ENCODE measurements around the gene CCDC57. TPM values are rescaled to one million over a fixed set of nuclear protein-coding genes. Genes with fewer than 3 reads are reported as not detected.

CCDC57 gene
- total RNA-seq, 1 donor from 2014 or later, result 50.5 TPM

DNA sequence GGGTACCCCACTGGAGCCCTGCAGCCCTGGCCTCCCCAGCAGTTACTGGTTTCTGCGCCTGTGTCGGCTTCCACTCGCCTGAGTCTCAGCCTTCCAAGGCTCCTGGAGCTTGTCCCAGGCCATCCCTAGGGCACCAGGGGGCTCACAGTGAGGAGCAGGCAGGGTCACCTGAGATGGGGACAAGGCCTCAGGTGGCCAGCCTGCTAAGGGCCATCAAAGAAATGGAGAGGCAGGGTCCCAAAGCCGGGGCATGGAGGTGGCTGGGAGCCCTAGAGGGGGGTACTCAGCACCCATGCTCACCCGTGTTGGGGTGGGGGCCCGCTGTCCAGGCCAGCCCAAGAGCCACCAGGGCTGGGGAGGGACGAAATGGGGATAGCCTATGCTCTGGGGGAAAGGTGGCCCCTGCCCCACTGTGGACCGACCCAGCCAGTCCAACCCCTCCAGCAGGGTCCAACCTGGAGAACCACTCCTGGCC is 115.9 kb downstream of the CCDC57 start:
- H3K9me3 ChIP-seq, result no peaks in the 10 kb centered on the region
- intact Hi-C loops (cut with DNase I), result no loop called here
- H3K4me3 ChIP-seq, result peak overlapping the region; percentile 78
- TF ChIP-seq, protein P1, sequence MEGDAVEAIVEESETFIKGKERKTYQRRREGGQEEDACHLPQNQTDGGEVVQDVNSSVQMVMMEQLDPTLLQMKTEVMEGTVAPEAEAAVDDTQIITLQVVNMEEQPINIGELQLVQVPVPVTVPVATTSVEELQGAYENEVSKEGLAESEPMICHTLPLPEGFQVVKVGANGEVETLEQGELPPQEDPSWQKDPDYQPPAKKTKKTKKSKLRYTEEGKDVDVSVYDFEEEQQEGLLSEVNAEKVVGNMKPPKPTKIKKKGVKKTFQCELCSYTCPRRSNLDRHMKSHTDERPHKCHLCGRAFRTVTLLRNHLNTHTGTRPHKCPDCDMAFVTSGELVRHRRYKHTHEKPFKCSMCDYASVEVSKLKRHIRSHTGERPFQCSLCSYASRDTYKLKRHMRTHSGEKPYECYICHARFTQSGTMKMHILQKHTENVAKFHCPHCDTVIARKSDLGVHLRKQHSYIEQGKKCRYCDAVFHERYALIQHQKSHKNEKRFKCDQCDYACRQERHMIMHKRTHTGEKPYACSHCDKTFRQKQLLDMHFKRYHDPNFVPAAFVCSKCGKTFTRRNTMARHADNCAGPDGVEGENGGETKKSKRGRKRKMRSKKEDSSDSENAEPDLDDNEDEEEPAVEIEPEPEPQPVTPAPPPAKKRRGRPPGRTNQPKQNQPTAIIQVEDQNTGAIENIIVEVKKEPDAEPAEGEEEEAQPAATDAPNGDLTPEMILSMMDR (IDR thresholded peaks at IDR 0.05), result no peak
- H3K36me3 ChIP-seq, result peaks cover 43% of the 10 kb centered on the region
- no peaks in the 10 kb centered on the region for H3K27me3 ChIP-seq
- ATAC-seq (no peak), DNase-seq (no peak)
- peak overlapping the region; percentile 92 for H3K27ac ChIP-seq
- peaks cover 20% of the 10 kb centered on the region for H3K4me1 ChIP-seq

DNA sequence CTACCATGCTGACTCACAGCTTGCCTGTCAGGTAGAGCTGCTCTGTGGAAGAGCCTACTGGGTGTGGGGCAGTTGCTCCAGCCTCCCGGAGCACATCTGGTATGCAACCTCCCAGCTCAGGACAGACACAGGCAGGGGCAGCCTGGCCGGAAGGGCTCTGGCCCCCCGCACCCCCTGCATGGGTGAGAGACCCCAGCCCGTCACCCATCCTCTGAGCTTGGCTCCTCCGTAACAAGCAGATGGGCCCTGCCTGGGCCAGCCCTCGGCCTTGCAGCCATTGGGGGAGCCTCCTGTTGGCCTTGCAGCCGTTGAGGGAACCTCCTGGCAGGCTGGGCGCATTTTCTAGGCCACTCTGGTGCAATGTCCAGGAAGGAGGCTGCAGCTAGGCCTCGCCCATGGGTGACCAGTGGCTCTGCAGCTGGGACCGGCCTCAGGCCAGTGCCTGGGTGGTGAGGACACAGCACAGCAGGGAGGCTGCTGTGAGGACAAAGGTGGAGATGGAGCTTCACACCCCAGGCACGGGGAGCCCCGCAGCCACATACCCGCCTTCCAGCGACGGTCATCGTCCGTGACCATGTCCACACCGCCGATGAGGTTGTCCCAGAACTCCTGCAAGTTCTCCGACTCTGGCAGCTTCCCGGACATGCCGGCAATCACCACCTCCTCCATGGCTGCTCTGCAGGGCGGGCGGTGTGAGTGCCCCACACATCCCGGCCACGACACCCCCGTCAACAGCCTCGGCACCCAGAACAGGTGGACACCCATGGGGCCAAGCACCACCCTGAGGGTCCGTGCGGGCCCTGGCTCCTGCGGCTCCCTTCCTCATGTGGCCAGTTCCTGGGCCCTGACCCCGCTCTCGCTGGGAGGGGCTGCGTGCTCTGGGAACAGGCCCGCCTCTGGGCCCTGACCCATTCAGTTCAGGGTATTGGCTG is 116.6 kb downstream of the CCDC57 start:
- Histone ChIP-seq H3K4me3 (peak overlapping the region; percentile 78), H3K36me3 (peaks cover 50% of the 10 kb centered on the region), H3K9me3 (no peaks in the 10 kb centered on the region), H3K27me3 (no peaks in the 10 kb centered on the region), H3K4me1 (peaks cover 20% of the 10 kb centered on the region), H3K27ac (peak overlapping the region; percentile 92)
- intact Hi-C loops (cut with DNase I), result no loop called here
- TF ChIP-seq, protein P1 (IDR thresholded peaks at IDR 0.05), result no peak
- DNase-seq, result no peak
- no peak for ATAC-seq

DNA sequence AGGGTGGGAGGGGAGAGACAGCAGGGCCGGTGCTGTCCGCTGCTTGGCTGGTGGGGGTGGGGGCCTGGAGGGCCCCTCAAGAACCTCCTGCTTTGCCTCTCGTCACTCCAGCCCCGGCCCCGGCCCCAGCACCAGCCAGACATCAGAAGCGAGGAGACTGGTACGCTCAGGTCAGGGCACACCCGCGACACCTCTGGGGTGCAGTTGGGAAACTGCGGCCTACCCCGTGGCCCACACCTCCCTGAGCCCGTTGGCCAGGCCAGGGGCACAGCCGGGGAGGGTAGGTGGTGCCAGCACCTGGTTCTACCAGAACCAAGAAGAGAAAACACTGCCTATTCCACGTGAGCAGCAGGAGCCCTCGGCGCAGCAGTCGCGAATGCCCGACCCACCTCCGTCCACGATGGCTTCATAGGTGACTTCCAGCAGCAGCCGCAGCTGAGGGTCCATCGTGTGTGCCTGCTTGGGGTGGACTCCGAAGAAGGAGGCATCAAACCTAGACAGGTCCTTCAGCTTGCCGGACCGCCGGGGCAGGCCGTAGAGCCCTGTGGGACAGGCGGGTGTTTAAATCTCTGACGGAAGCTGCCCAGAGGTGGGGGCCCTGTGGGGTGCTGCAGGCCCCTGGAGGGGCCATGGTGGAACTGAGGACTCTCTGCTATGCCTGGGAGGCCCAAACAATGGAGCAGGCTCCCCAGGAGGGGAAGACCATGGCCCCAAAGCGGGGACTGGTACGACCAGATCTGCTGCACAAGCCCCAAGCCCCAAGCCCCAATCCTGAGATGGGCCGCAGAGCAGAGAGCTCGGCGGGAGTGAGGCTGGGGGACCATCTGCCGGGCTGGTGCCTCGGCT is 117.5 kb downstream of the CCDC57 start:
- Histone ChIP-seq H3K36me3 (peaks cover 59% of the 10 kb centered on the region), H3K4me3 (peak overlapping the region; percentile 78), H3K9me3 (no peaks in the 10 kb centered on the region), H3K27me3 (no peaks in the 10 kb centered on the region), H3K4me1 (peaks cover 20% of the 10 kb centered on the region), H3K27ac (peak overlapping the region; percentile 92)
- no peak for DNase-seq
- intact Hi-C loops (cut with DNase I), result no loop called here
- no peak for ATAC-seq
- TF ChIP-seq, protein P1 (IDR thresholded peaks at IDR 0.05), result no peak

DNA sequence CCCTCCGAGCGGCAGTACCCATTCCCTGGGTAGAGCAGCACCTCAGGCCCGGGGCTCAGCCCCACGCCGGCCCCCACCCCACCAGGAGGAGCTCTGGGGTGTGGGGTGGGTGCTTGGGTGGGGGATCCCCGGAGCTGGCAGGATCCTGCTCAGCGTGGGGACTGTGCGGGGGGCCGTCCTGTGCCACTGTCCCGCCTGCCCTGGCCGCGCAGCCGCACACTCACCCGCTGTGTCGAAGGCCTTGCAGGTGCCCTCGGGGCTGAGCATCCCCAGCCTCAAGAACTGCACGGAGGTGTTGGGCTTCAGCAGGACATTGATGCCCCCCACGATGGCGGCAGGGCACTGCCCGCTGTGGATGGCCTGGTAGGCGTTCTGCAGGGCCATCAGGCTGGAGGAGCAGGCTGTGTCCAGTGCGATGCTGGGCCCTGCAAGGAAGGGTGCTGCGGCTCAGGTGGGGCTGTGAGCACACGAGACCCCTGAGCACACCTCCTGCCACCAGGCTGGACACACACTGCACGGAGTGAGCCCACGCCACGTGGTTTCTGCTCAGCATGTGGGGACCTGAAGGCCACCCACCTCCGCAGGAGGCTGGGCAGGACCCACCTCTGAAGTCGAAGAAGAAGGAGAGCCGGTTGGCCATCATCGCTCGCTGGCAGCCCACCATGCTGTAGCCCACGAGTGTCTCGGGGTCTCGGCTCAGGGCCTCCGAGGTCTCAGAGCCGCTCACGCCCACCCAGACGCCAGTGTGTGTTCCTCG is 119.5 kb downstream of the CCDC57 start:
- DNase-seq (no peak), ATAC-seq (no peak)
- Histone ChIP-seq H3K27ac (no peak overlapping the region), H3K9me3 (no peaks in the 10 kb centered on the region), H3K27me3 (no peaks in the 10 kb centered on the region), H3K4me3 (no peak overlapping the region), H3K4me1 (peaks cover 8% of the 10 kb centered on the region), H3K36me3 (peaks cover 79% of the 10 kb centered on the region)
- TF ChIP-seq, protein P1 (IDR thresholded peaks at IDR 0.05), result no peak
- intact Hi-C loops (cut with DNase I), result no loop called here

DNA sequence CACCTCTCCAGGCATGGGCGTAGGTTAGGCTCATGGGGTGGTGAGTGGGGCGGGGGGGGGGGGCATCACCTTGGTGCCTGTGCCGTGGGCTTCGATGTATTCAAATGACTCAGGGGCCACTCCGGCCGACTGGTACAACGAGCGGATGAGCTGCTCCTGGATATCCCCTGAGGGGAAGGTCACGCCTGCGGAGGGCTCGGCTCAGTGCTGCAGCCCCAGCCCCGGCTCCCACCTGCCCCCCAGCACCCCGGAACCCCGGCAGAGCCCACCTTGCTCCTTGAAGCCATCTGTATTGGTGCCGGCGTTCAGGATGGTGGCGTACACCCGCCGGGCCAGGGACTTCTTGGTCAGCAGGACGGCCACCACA is 120.0 kb downstream of the CCDC57 start:
- Histone ChIP-seq H3K36me3 (peaks cover 84% of the 10 kb centered on the region), H3K4me1 (peaks cover 8% of the 10 kb centered on the region)

More for the DNA sequence above, 120.0 kb downstream of the CCDC57 start:
- Histone ChIP-seq H3K27ac (no peak overlapping the region), H3K4me3 (no peak overlapping the region), H3K9me3 (no peaks in the 10 kb centered on the region), H3K27me3 (no peaks in the 10 kb centered on the region)
- intact Hi-C loops (cut with DNase I), result no loop called here
- TF ChIP-seq, protein P1 (IDR thresholded peaks at IDR 0.05), result no peak
- no peak for DNase-seq
- no peak for ATAC-seq

Data from upper lobe of right lung (tissue), 1 donor.